ENCODE measurements around the gene PARP1. TPM values are rescaled to one million over a fixed set of nuclear protein-coding genes. Genes with fewer than 3 reads are reported as not detected.

PARP1 gene
- total RNA-seq, 1 experiment from 2014 or later, result 263 TPM

DNA sequence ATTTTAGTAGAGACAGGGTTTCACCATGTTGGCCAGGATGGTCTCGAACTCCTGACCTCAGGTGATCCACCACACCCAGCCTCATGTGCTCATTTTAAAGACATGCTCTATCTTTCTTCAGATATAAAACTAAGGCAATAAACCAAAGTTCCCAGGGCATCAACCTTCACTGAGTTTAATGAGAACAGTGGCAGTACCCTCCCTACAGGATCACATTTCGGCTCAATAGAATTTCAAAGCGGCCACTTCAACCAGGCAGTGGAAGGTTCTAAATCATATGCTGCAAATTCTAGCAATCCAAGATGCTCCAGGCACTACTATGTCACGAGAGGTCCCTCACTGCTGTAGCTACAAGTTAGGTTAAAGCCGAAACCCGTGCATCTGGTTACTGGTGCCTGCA is 45.5 kb downstream of the PARP1 start:
- no peaks in the 10 kb centered on the region for H3K4me1 ChIP-seq (ENCODE audit: insufficient read depth, low read length, poor library complexity, severe bottlenecking)
- POLR2A ChIA-PET (ENCODE audit: low non-redundant PET), result no interaction called here
- no peak overlapping the region for H3K4me3 ChIP-seq (ENCODE audit: low read depth, low read length, poor library complexity, severe bottlenecking)
- peaks cover 89% of the 10 kb centered on the region for H3K36me3 ChIP-seq (ENCODE audit: insufficient read depth, low read length, poor library complexity, severe bottlenecking)
- no peak for TF ChIP-seq EZH2 (IDR thresholded peaks at IDR 0.05; ENCODE audit: borderline replicate concordance, low read depth, low read length, poor library complexity, severe bottlenecking)
- no peak for TF ChIP-seq CTCF (conservative IDR thresholded peaks at IDR 0.05; ENCODE audit: low read depth, low read length)
- BruUV-seq (replicated peaks), result no TSS peak
- H3K9me3 ChIP-seq (ENCODE audit: low read depth, low read length, poor library complexity, severe bottlenecking), result no peaks in the 10 kb centered on the region
- no peak overlapping the region for H3K27ac ChIP-seq (ENCODE audit: low read depth, low read length, poor library complexity, severe bottlenecking)
- intact Hi-C loops (cut with micrococcal nuclease; ENCODE audit: unreplicated experiment), result no loop called here
- H3K27me3 ChIP-seq (replicated peaks; ENCODE audit: insufficient read depth, low read depth, low read length, poor library complexity), result no peaks in the 10 kb centered on the region
- no peak for DNase-seq (ENCODE audit: low spot score)
- CTCF ChIA-PET, result no interaction called here

DNA sequence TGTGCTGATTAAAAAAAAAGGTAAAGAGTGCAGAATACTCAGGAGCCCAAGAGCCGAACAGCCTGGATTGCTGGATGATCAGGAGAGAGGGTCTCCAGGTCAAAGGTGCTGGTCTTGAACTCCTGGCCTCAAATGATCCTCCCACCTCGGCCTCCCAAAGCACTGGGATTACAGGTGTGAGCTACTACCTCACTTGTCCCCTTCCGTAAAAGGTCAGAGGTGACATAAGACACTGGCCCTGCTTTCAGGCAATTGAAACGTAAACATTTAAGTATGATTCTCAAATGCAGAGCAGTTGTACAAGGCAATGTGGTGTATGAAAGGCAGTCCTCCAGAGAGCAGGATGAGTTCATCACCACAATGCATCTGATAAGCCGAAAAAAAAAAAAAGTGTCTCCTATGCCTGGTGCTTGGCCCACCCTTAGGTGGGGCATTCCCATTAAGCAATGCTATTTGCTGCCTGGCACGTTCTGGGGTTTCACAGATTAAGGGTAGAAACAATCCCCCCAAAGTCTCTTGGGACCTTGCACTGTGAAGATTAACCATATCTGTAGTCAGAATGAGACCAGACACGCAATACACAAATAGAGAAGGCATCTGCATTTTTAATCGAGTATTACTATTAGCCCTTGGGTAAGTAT is 47.7 kb downstream of the PARP1 start:
- Histone ChIP-seq H3K27ac (ENCODE audit: low read depth, low read length, poor library complexity, severe bottlenecking) (no peak overlapping the region), H3K36me3 (ENCODE audit: insufficient read depth, low read length, poor library complexity, severe bottlenecking) (peaks cover 68% of the 10 kb centered on the region), H3K4me1 (ENCODE audit: insufficient read depth, low read length, poor library complexity, severe bottlenecking) (no peaks in the 10 kb centered on the region), H3K4me3 (ENCODE audit: low read depth, low read length, poor library complexity, severe bottlenecking) (no peak overlapping the region), H3K27me3 (replicated peaks; ENCODE audit: insufficient read depth, low read depth, low read length, poor library complexity) (no peaks in the 10 kb centered on the region), H3K9me3 (ENCODE audit: low read depth, low read length, poor library complexity, severe bottlenecking) (no peaks in the 10 kb centered on the region)
- intact Hi-C loops (cut with micrococcal nuclease; ENCODE audit: unreplicated experiment), result no loop called here
- no peak for DNase-seq (ENCODE audit: low spot score)
- ChIA-PET CTCF (no interaction called here), POLR2A (ENCODE audit: low non-redundant PET) (no interaction called here)
- TF ChIP-seq CTCF (conservative IDR thresholded peaks at IDR 0.05; ENCODE audit: low read depth, low read length), result no peak
- TF ChIP-seq EZH2 (IDR thresholded peaks at IDR 0.05; ENCODE audit: borderline replicate concordance, low read depth, low read length, poor library complexity, severe bottlenecking), result no peak
- BruUV-seq (replicated peaks), result no TSS peak

- no peaks in the 10 kb centered on the region for H3K4me1 ChIP-seq (ENCODE audit: insufficient read depth, low read length, poor library complexity, severe bottlenecking)
- CTCF ChIA-PET, result no interaction called here
- no peak for TF ChIP-seq EZH2 (IDR thresholded peaks at IDR 0.05; ENCODE audit: borderline replicate concordance, low read depth, low read length, poor library complexity, severe bottlenecking)
- no peak for TF ChIP-seq CTCF (conservative IDR thresholded peaks at IDR 0.05; ENCODE audit: low read depth, low read length)
- intact Hi-C loops (cut with micrococcal nuclease; ENCODE audit: unreplicated experiment), result no loop called here
- DNase-seq (ENCODE audit: low spot score), result no peak
- H3K27me3 ChIP-seq (replicated peaks; ENCODE audit: insufficient read depth, low read depth, low read length, poor library complexity), result no peaks in the 10 kb centered on the region
- H3K4me3 ChIP-seq (ENCODE audit: low read depth, low read length, poor library complexity, severe bottlenecking), result no peak overlapping the region
- H3K27ac ChIP-seq (ENCODE audit: low read depth, low read length, poor library complexity, severe bottlenecking), result no peak overlapping the region
- H3K36me3 ChIP-seq (ENCODE audit: insufficient read depth, low read length, poor library complexity, severe bottlenecking), result peaks cover 40% of the 10 kb centered on the region
- H3K9me3 ChIP-seq (ENCODE audit: low read depth, low read length, poor library complexity, severe bottlenecking), result no peaks in the 10 kb centered on the region
- POLR2A ChIA-PET (ENCODE audit: low non-redundant PET), result no interaction called here
- BruUV-seq (replicated peaks), result no TSS peak
Observed at GRCh38 chr1:226357416-226357815, 50.5 kb downstream of the PARP1 start.

All from A673 (cell line).